HepG2 (cell line): ENCODE results near the gene SPPL2B. TPM values are rescaled to one million over a fixed set of nuclear protein-coding genes. Genes with fewer than 3 reads are reported as not detected.

Experiments used
- BRF2 ChIP-seq: sonication (generic); formaldehyde crosslinking; IDR thresholded peaks from 2 replicates; pipeline ENCODE4 v1.8.1; 2022; ENCODE audit warnings: mild to moderate bottlenecking, missing genetic modification reagents
- GATAD1 ChIP-seq: IDR thresholded peaks from 2 replicates; pipeline ENCODE4 v1.6.1; 2016; ENCODE audit warnings: missing genetic modification reagents, missing compliant biosample characterization
- HNF4A ChIP-seq: sonication (generic); formaldehyde crosslinking; IDR thresholded peaks from 2 replicates; pipeline ENCODE4 v1.4.0; 2020; ENCODE audit warnings: missing genetic modification reagents
- KDM5A ChIP-seq: fragments of 200-600 bp; sonication (generic); IDR thresholded peaks from 2 replicates; pipeline ENCODE4 v1.7.0; 2018; ENCODE audit warnings: antibody characterized with exemption, mild to moderate bottlenecking, low read length, borderline replicate concordance
- LRRFIP1 ChIP-seq: sonication (generic); formaldehyde crosslinking; conservative IDR thresholded peaks from 2 replicates; pipeline ENCODE4 v1.4.0; 2020; ENCODE audit warnings: missing genetic modification reagents
- MNT ChIP-seq: fragments of 450-650 bp; IDR thresholded peaks from 2 replicates; pipeline ENCODE4 v1.6.1; 2016
- NR0B2 ChIP-seq: sonication (generic); formaldehyde crosslinking; IDR thresholded peaks from 2 replicates; pipeline ENCODE4 v1.4.0; 2020; ENCODE audit warnings: mild to moderate bottlenecking, missing genetic modification reagents
- SPEN ChIP-seq: sonication (generic); formaldehyde crosslinking; IDR thresholded peaks from 2 replicates; pipeline ENCODE4 v1.5.1; 2020; ENCODE audit warnings: low read depth, mild to moderate bottlenecking, missing genetic modification reagents
- TOE1 ChIP-seq: sonication (generic); formaldehyde crosslinking; IDR thresholded peaks from 2 replicates; pipeline ENCODE4 v1.4.0; 2020; ENCODE audit warnings: mild to moderate bottlenecking, missing genetic modification reagents
- U2AF2 ChIP-seq: fragments of 200-400 bp; formaldehyde crosslinking; IDR thresholded peaks from 2 replicates; pipeline ENCODE4 v1.6.1; 2017; ENCODE audit warnings: low read depth, mild to moderate bottlenecking, low read length
- UBTF ChIP-seq: sonication (generic); formaldehyde crosslinking; IDR thresholded peaks from 2 replicates; pipeline ENCODE4 v1.4.0; 2020; ENCODE audit warnings: mild to moderate bottlenecking, missing genetic modification reagents
- ZNF264 ChIP-seq: sonication (generic); formaldehyde crosslinking; IDR thresholded peaks from 2 replicates; pipeline ENCODE4 v1.4.0; 2020; ENCODE audit warnings: missing genetic modification reagents
- ZNF556 ChIP-seq: sonication (generic); formaldehyde crosslinking; IDR thresholded peaks from 2 replicates; pipeline ENCODE4 v1.4.0; 2020; ENCODE audit warnings: mild to moderate bottlenecking, missing genetic modification reagents, borderline replicate concordance
- ZNF761 ChIP-seq: sonication (generic); formaldehyde crosslinking; conservative IDR thresholded peaks from 2 replicates; pipeline ENCODE4 v1.4.0; 2020; ENCODE audit warnings: mild to moderate bottlenecking, missing genetic modification reagents
- ZSCAN25 ChIP-seq: sonication (generic); formaldehyde crosslinking; IDR thresholded peaks from 2 replicates; pipeline ENCODE4 v1.8.0; 2022; ENCODE audit warnings: mild to moderate bottlenecking, missing genetic modification reagents
- polyA plus RNA-seq, 8 experiments: library from polyadenylated mRNA; depleted of rRNA in 3 of 8; stranded (reverse) in 7 of 8; unstranded in 1 of 8; fragments of >200 nt; fragmentation: Illumina TruSeq in 4 of 8; extraction: Trizol in 4 of 8; gene quantifications; 2 replicates each; pipeline versions ENCODE4 v1.2.1 to v1.2.3, GENCODE V29; 2011 to 2016; ENCODE audit warnings: low read depth in 4 of 8, missing spikeins in 1 of 8, mixed read lengths in 1 of 8; ENCODE audit not compliant: insufficient read depth in 1 of 8
- total RNA-seq, 5 experiments: library from RNA; depleted of rRNA; stranded (reverse); fragments of >200 nt; fragmentation: Illumina TruSeq; extraction: Trizol; gene quantifications; 2 replicates each; pipeline ENCODE4 v1.2.3, GENCODE V29; 2016; ENCODE audit warnings: low read depth in 1 of 5

The SPPL2B gene
- total and polyA plus RNA-seq, 2 of the 13 experiments (the other 11 are each of a cell fraction or from before 2014, with no cell fraction given) = 14.9 to 15.2 TPM

- TF ChIP-seq ZNF556 (CRISPR knock-in tag) (no peak), SPEN (CRISPR knock-in tag) (peak; percentile 89; the same call in 1 of the 2 replicates), MNT (peak; percentile 44; the same call in 1 of the 2 replicates), U2AF2 (no peak), UBTF (no peak; the same call in 1 of the 2 replicates), NR0B2 (CRISPR knock-in tag) (no peak), LRRFIP1 (no peak), HNF4A (CRISPR knock-in tag) (peak; percentile 14; the same call in 1 of the 2 replicates), ZSCAN25 (CRISPR knock-in tag) (0 out of 2 replicates have a peak, but pooled peaks have one; percentile 17), BRF2 (CRISPR knock-in tag) (peak; percentile 65; the same call in 1 of the 2 replicates), GATAD1 (CRISPR knock-in tag) (peak; percentile 94), ZNF264 (CRISPR knock-in tag) (no peak; the same call in 1 of the 2 replicates), TOE1 (CRISPR knock-in tag) (no peak), KDM5A (peak; percentile 82), ZNF761 (no peak; the same call in 1 of the 2 replicates)
Observed at GRCh38 chr19:2328401-2329148, at the start of gene SPPL2B, which contains the start of gene LSM7 (continued).
